ENCODE measurements around the gene RINL.

The RINL gene

DNA sequence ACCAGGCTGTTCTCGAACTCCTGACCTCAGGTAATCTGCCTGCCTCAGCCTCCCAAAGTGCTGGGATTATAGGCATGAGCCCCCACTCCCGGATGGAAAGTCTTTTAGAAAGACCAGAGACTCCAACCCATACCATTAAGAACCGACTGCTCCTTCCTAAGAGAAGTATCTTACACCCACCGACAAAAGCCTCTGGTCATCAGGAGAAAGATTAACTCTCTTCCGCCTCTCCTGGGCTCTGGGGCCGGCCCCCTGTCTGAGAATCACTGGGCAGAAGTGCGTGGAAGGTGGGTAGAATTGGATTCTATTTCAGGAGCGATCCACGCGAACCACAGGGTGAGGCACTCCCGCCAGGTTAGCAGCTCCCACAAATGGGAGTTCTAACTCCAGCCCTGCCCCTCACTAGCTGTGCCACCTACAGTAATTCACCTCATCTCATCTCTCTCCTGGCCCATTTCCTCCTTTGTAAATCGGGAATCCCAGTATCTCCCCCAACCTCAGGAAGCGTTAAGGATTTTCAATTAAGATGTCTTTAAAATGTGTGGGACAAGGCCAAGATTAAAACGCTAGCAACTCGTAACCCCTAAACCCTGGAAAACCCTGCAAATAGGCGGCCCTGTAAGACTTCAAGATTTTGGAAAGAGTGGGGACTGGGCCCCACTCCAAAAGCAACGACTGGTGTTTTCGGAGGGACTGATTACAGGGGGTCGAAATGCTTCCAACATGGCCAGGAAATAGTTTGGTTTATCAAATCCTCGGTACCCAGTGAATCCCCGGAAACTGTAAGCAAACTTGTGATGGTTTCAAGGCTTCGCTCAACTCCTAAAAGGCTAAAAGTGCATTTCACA, 29.6 kb downstream of the RINL start:
- no peak for DNase-seq

- DNase-seq: no peak
These were observed 32.0 kb downstream of the RINL start for GRCh38 chr19:38846097-38846496.

- no peak for DNase-seq
These were observed 32.6 kb downstream of the RINL start for GRCh38 chr19:38845374-38846024.

DNA sequence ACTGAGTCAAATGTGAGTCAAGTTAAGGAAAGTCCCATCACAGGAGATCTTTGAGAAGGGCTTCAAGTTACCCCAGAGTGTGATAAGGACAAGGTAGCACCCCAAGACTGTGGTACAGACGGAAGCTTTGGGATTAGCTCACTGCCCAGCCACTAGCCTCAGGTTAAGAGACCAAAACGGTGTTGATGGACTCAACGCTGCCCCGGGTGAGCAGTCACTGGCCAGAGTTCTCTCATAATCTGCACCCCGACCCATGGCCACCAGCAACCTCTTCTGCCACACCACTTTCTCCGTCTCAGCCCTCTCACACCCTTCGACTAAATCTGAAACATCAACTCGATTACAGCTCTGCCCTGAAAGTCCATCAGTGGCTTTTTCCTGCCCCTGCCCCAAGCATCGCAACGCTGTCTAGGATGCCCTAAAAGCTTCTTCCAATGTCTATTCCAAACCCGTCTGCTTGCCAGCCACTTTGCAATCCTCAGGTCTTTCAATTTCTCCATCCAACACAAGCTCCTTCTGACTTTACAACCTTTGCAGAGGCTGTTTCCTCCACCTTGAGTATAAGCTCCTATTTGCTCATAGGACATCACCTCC, 33.9 kb downstream of the RINL start:
- no peak for DNase-seq

GRCh38 chr19:38843175-38843758, 34.8 kb downstream of the RINL start:
- DNase-seq: no peak

DNA sequence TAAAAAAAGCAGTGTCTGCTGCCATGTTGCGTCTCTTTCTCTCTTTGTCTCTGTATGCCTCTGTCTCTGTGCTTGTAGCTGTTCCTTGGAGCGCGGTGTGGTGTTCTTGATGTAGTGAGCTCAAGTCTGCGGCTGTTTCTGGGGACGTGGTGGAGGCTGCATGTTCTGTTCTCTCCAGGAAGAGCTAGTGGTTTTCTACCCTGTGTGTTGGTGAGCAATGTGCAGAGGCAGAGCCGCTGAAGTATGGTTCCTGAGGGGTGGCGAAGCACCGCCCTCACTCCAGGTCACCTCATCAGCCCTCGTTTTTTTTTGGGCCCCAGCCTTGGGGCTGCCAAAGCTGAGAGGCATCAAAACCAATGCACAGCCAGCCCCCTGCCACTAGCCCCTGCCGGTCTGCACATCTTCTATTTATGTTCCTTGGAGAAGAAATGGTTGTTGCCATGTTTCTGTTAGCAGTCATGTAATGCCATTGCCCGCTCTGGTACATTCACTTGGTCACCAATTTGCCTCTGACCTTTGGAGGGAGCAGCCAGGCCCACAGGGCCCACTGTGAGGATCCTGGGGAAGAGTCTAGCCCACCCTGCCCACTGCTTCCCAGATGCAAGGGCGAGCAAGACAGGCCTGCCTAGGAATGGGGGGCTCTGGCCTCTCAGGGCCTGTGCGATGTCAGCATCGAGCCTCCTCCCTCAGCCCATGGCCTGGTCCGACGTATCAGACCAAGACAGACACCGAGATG, 35.5 kb downstream of the RINL start:
- DNase-seq: peak; percentile 39

DNA sequence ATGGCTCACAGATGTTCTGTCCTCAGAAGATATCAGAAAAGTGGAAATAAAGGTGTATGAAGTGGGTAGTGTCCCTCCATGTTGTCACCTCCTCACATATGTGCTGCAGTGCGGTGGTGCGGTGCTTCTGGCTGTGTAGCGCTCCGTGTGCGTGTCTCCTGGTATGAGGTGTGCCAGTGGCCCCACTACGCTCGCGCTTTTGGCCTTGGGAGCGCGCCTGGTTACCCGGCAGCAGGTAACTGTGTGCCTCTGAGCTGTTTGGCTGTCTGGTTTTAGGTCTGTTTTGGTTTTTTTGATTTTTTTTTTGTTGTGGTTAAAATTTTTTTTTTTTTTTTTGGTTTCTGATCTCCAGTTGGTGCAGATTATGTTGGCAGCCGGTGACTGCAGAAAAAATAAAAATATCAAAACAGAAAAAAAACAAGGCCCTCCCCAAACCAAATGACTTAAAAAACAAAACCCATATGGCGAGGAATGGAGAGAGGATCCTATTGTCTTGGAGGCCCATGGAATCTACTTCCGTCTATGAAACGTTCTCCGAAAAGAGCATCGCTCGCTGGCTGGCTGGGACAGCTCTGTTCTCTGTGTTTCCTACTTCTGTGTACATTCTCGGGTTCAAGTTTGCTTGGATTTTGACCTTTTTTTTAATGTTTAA, 36.2 kb downstream of the RINL start:
- DNase-seq: peak; percentile 34

- DNase-seq: no peak
These were observed 36.8 kb downstream of the RINL start for GRCh38 chr19:38841180-38841766.

GRCh38 chr19:38840583-38840968, 37.5 kb downstream of the RINL start:
- DNase-seq: no peak

DNA sequence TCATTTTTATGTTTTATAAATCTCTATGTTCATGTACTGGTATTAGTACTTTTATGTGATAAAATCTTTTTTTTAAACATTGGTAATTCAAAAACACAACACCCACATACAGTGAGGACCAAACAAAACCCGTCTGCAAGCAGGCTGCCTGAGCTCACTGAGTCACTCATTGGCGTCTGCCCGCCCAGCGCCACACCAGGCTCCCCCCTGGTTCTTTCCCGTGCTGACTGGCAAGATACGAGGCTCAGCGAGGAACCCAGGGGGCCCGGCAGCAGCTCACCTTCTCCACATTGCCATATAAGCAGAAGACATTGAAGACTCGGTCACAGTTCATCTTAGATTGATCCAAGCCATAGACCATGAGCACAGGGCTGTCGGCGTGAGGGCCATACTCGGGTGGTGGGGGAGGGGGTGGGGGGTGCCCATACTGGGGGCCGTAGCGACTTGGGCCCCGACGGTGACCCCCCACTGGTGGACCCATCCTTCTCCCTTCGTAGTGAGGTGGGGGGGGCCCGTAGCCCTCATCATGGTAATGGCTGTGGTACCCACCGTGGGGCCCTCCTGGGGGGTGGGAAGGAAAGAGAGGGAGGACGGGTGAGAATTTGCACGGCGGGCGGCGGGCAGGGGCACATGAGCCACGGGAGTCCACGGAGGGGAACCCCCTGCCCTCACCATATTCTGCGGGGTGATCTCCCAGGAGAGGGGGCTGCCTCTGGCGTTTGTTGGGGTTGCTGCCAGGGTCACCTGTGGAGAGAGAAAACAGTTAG, 38.1 kb downstream of the RINL start:
- DNase-seq: no peak

- DNase-seq: no peak
These were observed 38.9 kb downstream of the RINL start for GRCh38 chr19:38838986-38839761.

GRCh38 chr19:38838208-38838985, 39.7 kb downstream of the RINL start:
- peak; percentile 67 for DNase-seq

DNA sequence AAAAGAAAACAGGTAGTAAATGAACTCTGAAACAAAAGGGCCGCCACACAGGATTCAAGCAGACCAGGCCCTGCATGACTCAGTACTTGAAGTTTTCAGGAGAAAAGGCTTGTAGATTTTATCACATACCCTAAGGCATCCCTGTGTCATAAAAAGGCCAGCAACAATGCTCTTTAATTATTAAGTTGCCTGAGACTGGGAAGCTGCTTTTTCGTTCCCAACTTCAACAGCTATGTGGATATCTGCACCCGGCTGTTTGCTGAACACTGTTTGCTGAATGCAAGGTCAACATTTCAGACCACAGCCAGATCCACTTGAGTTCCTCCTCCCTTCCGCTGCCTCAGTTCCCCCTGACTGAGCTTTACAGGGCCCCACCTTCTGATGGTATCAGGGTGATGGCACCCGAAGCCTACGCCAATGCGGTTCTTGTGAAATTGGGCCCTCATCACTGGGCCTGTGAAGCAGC, 40.4 kb downstream of the RINL start:
- DNase-seq: no peak

GRCh38 chr19:38836983-38837626, 41.0 kb downstream of the RINL start:
- no peak for DNase-seq

GRCh38 chr19:38836159-38836982, 41.7 kb downstream of the RINL start:
- no peak for DNase-seq

DNA sequence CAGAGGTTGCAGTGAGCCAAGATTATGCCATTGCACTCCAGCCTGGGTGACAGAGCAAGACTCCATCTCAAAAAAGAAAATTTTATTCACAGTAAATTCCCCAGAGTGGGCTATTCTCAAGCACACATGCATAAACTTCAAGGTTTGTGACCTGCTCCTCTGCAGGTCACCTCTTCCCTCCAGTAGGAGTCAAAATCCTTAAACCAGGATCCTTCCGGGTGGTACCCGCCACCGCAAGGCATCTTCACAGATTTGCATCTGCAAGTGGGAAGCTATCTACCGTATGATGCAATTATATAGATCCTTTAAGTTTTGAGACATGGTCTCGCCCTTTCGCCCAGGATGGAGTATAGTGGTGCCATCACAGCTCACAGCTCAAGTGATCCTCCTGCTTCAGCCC, 43.5 kb downstream of the RINL start:
- DNase-seq: no peak

- DNase-seq: no peak
These were observed 44.0 kb downstream of the RINL start for GRCh38 chr19:38834104-38834490.

DNA sequence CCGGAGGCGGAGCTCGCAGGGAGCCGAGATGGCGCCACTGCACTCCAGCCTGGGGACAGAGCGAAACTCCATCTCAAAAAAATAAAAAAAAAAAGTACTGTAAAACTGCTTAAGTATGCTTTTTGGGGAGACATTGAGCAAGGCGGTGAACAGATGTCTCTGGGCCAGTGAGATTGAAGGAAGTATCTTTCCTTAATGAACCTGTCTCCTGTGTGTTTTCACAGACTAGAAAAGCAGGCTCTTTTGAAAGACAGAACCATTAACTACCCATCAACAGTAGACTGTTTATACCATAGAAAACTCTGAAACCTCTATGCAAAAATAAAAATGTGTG, 45.0 kb downstream of the RINL start:
- no peak for DNase-seq

Data from activated naive CD4-positive, alpha-beta T cell treated with anti-CD3 and anti-CD28 coated beads, Interleukin-2, amount 50 U/mL, for 16 hours (primary cell).